Mesangial cell (primary cell): Measurements from ENCODE around the gene DCP2. TPM values are rescaled to one million over a fixed set of nuclear protein-coding genes. Genes with fewer than 3 reads are reported as not detected.

Experiments used
- total RNA-seq: library from RNA; depleted of rRNA; stranded (reverse); fragments of >200 nt; gene quantifications from 2 replicates; pipeline ENCODE4 v1.2.3, GENCODE V29; 2015

Gene DCP2
- 20.9 and 26.7 TPM in 2 replicates for total RNA-seq

GRCh38 chr5:112976432-112977309 lies at the start of gene DCP2:
Gene DCP2 (plus strand): TSS chr5:112976798. CDS start chr5:112976934, 136 bp downstream.

Other genes with a start within 250 kb of the DCP2 start
- gene APC, start 238.9 kb upstream of the DCP2 start, total RNA-seq = 17.4 and 23.5 TPM in 2 replicates
- 13.1 and 32.4 TPM in 2 replicates for gene SRP19, start 115.5 kb upstream of the DCP2 start, total RNA-seq
- 70.7 and 85.4 TPM in 2 replicates for gene REEP5, start 54.6 kb upstream of the DCP2 start, total RNA-seq